Thymus (tissue), 2 donors: ENCODE results near the gene MAGEF1. TPM values are rescaled to one million over a fixed set of nuclear protein-coding genes. Genes with fewer than 3 reads are reported as not detected.

Experiments
- polyA plus RNA-seq: library from polyadenylated mRNA; stranded (reverse); fragments of 200-250 nt; gene quantifications from one replicate; pipeline ENCODE4 v1.2.3, GENCODE V29; 2013
- total RNA-seq: library from RNA; stranded (reverse); fragments of 120-200 nt; gene quantifications from one replicate; pipeline ENCODE4 v1.2.4, GENCODE V29; 2013
- donor health status: healthy.

Gene MAGEF1
- total and polyA plus RNA-seq, 2 donors, result 27.6 to 62.4 TPM

Other genes with a start within 250 kb of the MAGEF1 start
- 1.3 TPM for gene EPHB3, start 150.3 kb downstream of the MAGEF1 start, total RNA-seq
- 1.1 TPM for gene EPHB3, start 150.3 kb downstream of the MAGEF1 start, polyA plus RNA-seq
- gene VPS8, start 100.1 kb upstream of the MAGEF1 start, total RNA-seq, result 36.1 TPM
- gene VPS8, start 100.1 kb upstream of the MAGEF1 start, polyA plus RNA-seq, result 20.1 TPM